Endothelial cell of umbilical vein (primary cell): ENCODE results near the gene TSPAN8. TPM values are rescaled to one million over a fixed set of nuclear protein-coding genes. Genes with fewer than 3 reads are reported as not detected.

ENCODE experiments used
- BruUV-seq: library from RNA; stranded (reverse); fragments of 400-500 nt; replicated peaks from 2 replicates; lab custom pipeline; 2021; lab: Mats Ljungman, UMichigan
- CTCF ChIA-PET: fragments of 300-600, 350-600 bp; sonication (Branson Sonifier 250); formaldehyde crosslinking; loops from one replicate; lab custom pipeline; 2021; ENCODE audit warnings: antibody characterized with exemption, inconsistent platforms; lab: Charles Lee
- POLR2A ChIA-PET: fragments of 300-600, 350-600 bp; sonication (Branson Sonifier 250); formaldehyde crosslinking; loops from one replicate; lab custom pipeline; 2021; ENCODE audit warnings: antibody characterized with exemption, inconsistent platforms; lab: Charles Lee
- DNase-seq: peaks from one replicate; pipeline ENCODE4 v3.0.0-alpha.2; 2011; ENCODE audit warnings: low read depth, low spot score
- FAIRE-seq: peaks from 2 replicates; lab custom pipeline; 2011; peaks lifted over from hg19 to GRCh38; lab: Jason Lieb, UNC
- H2AFZ ChIP-seq: 2 replicates; pipeline ENCODE4 v1.6.0; 2012; ENCODE audit warnings: low read depth, low read length, control low read depth, inconsistent platforms
- H3K27ac ChIP-seq: 2 replicates; pipeline ENCODE4 v1.5.1; 2011; ENCODE audit warnings: low read depth, mild to moderate bottlenecking, control low read depth, low read length, moderate library complexity; ENCODE audit not compliant: insufficient read depth
- H3K27me3 ChIP-seq, 2 experiments: 2 replicates each; pipeline versions ENCODE4 v1.6.0 to v1.6.1; 2011; ENCODE audit warnings: low read length in 2 of 2, mixed read lengths in 1 of 2; ENCODE audit not compliant: control insufficient read depth in 2 of 2, insufficient read depth in 2 of 2
- H3K36me3 ChIP-seq, 2 experiments: 2 replicates in 1 of 2; 3 replicates in 1 of 2; pipeline ENCODE4 v1.5.1; 2011; ENCODE audit warnings: low read length in 2 of 2, mild to moderate bottlenecking in 1 of 2, moderate library complexity in 1 of 2; ENCODE audit not compliant: control insufficient read depth in 2 of 2, insufficient read depth in 2 of 2; ENCODE audit errors: extremely low read depth in 1 of 2
- H3K4me1 ChIP-seq: 3 replicates; pipeline ENCODE4 v1.5.1; 2011; ENCODE audit warnings: mild to moderate bottlenecking, low read length; ENCODE audit not compliant: control insufficient read depth, insufficient read depth; ENCODE audit errors: extremely low read depth
- H3K4me2 ChIP-seq: 2 replicates; pipeline ENCODE4 v1.6.1; 2011; ENCODE audit warnings: low read length, control low read depth, mixed read lengths; ENCODE audit not compliant: insufficient read depth
- H3K4me3 ChIP-seq, 3 experiments: fragments of 200-600 bp in 1 of 3; sonication (generic), shearing (Covaris generic) in 1 of 3; replicated peaks in 1 of 3; 2 replicates each; pipeline ENCODE4 v1.5.1; 2011 to 2016; ENCODE audit warnings: control low read depth in 3 of 3, low read length in 3 of 3, mild to moderate bottlenecking in 2 of 3, inconsistent platforms in 1 of 3, low read depth in 1 of 3, moderate library complexity in 1 of 3; ENCODE audit not compliant: insufficient read depth in 1 of 3
- H3K79me2 ChIP-seq: 2 replicates; pipeline ENCODE4 v1.6.0; 2012; ENCODE audit warnings: low read length, inconsistent platforms; ENCODE audit not compliant: control insufficient read depth, insufficient read depth
- H3K9ac ChIP-seq: replicated peaks from 2 replicates; pipeline ENCODE3; 2011; ENCODE audit warnings: low read length, control low read depth; ENCODE audit not compliant: insufficient read depth; ENCODE audit errors: extremely low read depth
- H3K9me1 ChIP-seq: replicated peaks from 3 replicates; pipeline ENCODE4 v1.6.0; 2011; ENCODE audit warnings: mild to moderate bottlenecking, low read length; ENCODE audit not compliant: control insufficient read depth, insufficient read depth; ENCODE audit errors: extremely low read depth
- H3K9me3 ChIP-seq: replicated peaks from 2 replicates; pipeline ENCODE4 v1.5.1; 2012; ENCODE audit warnings: low read length, inconsistent platforms; ENCODE audit not compliant: control insufficient read depth, insufficient read depth
- H4K20me1 ChIP-seq: replicated peaks from 2 replicates; pipeline ENCODE3; 2011; ENCODE audit warnings: mild to moderate bottlenecking, low read length; ENCODE audit not compliant: control insufficient read depth, insufficient read depth; ENCODE audit errors: extremely low read depth
- CTCF ChIP-seq, 2 donors: IDR thresholded peaks; 1 replicate in 1 of 2; 2 replicates in 1 of 2; pipeline ENCODE4 v1.5.1; 2011; ENCODE audit warnings: low read length in 2 of 2, mild to moderate bottlenecking in 2 of 2, moderate library complexity in 2 of 2, control low read depth in 1 of 2, inconsistent platforms in 1 of 2, low read depth in 1 of 2; ENCODE audit not compliant: insufficient read depth in 1 of 2; ENCODE audit errors: extremely low read depth in 1 of 2
- EZH2 ChIP-seq: IDR thresholded peaks from 2 replicates; pipeline ENCODE4 v1.6.1; 2012; ENCODE audit warnings: borderline replicate concordance, low read depth, mild to moderate bottlenecking, moderate library complexity, low read length, inconsistent platforms; ENCODE audit not compliant: severe bottlenecking
- FOS ChIP-seq: IDR thresholded peaks from 2 replicates; pipeline ENCODE4 v1.6.1; 2011; ENCODE audit warnings: mild to moderate bottlenecking, low read length, moderate library complexity, borderline replicate concordance; ENCODE audit not compliant: insufficient read depth
- GATA2 ChIP-seq: IDR thresholded peaks from 2 replicates; pipeline ENCODE4 v1.7.0; 2011; ENCODE audit warnings: low read depth, mild to moderate bottlenecking, moderate library complexity, mixed read lengths, low read length; ENCODE audit not compliant: insufficient read length, insufficient read depth
- JUN ChIP-seq: IDR thresholded peaks from 2 replicates; pipeline ENCODE4 v1.6.1; 2011; ENCODE audit warnings: borderline replicate concordance, low read depth; ENCODE audit not compliant: insufficient read length, insufficient read depth
- MAX ChIP-seq: IDR thresholded peaks from 2 replicates; pipeline ENCODE4 v1.6.1; 2011; ENCODE audit not compliant: insufficient read depth, insufficient read length
- MYC ChIP-seq: IDR thresholded peaks from one replicate; pipeline ENCODE4 v1.6.1; 2011; ENCODE audit warnings: mild to moderate bottlenecking, low read depth, low read length
- POLR2A ChIP-seq: IDR thresholded peaks from 2 replicates; pipeline ENCODE4 v1.6.1; 2012; ENCODE audit warnings: low read depth, mild to moderate bottlenecking, control low read depth, low read length
- POLR2AphosphoS5 ChIP-seq: IDR thresholded peaks from 2 replicates; pipeline ENCODE4 v1.6.1; 2012; ENCODE audit warnings: low read depth, mild to moderate bottlenecking, control low read depth, low read length, moderate library complexity; ENCODE audit not compliant: insufficient read depth
- dilution Hi-C: fragments of 300-500 bp; cut with MboI; formaldehyde crosslinking; loops from one replicate; pipeline ENCODE4 v1.15.0; 2019; ENCODE audit warnings: low sequenced_read_pairs; ENCODE audit not compliant: extremely low pct_ligation_motif_present
- intact Hi-C: fragments of 100-400 bp; cut with micrococcal nuclease; formaldehyde crosslinking; loops from one replicate; pipeline ENCODE4 v1.10.0; 2022
- polyA plus RNA-seq, 4 experiments: library from polyadenylated mRNA; depleted of rRNA in 3 of 4; stranded (reverse) in 3 of 4; unstranded in 1 of 4; fragments of >200 nt; gene quantifications; 2 replicates each; pipeline versions ENCODE4 v1.2.1 to v1.2.3, GENCODE V29; 2011 to 2012; ENCODE audit warnings: missing spikeins in 1 of 4
- total RNA-seq: library from RNA; stranded (reverse); gene quantifications from 2 replicates; pipeline ENCODE4 v1.2.3, GENCODE V29; 2021

Gene TSPAN8
- total and polyA plus RNA-seq, 2 donors (not counting 3 experiments of a cell fraction or from before 2014, with no cell fraction given) = 1.2 to 1.6 TPM

- POLR2A ChIA-PET = no interaction called here
- DNase-seq = no peak
- Histone ChIP-seq H3K36me3 (no peaks in the 10 kb centered on the region), H3K79me2 (no peaks in the 10 kb centered on the region), H3K4me1 (no peaks in the 10 kb centered on the region), H3K27me3 (no peaks in the 10 kb centered on the region), H3K4me3 (no peak overlapping the region), H3K9ac (no peak overlapping the region), H4K20me1 (no peaks in the 10 kb centered on the region), H2AFZ (no peak overlapping the region), H3K27ac (no peak overlapping the region), H3K4me2 (no peak overlapping the region), H3K9me1 (no peaks in the 10 kb centered on the region), H3K9me3 (no peaks in the 10 kb centered on the region)
- intact Hi-C loops (no loop called here), dilution Hi-C loops (no loop called here)
- no TSS peak for BruUV-seq
- no peak for TF ChIP-seq MYC
- TF ChIP-seq CTCF (IDR thresholded peaks at IDR 0.05; ENCODE audit: extremely low read depth in 1 of 2, insufficient read depth in 1 of 2, low read depth in 1 of 2, low read length in 2 of 2) = no peak
- TF ChIP-seq MAX = no peak
- TF ChIP-seq GATA2 = no peak
- no peak for TF ChIP-seq JUN
- no peak for TF ChIP-seq FOS
- TF ChIP-seq POLR2A = no peak
- no peak for TF ChIP-seq EZH2
- no peak for TF ChIP-seq POLR2AphosphoS5
- FAIRE-seq = no peak
- CTCF ChIA-PET = no interaction called here
These were observed 48.0 kb downstream of the TSPAN8 start for GRCh38 chr12:71109834-71110233.
